ENCODE data around the gene STX18. TPM values are rescaled to one million over a fixed set of nuclear protein-coding genes. Genes with fewer than 3 reads are reported as not detected.

STX18 gene
- total RNA-seq, 2 donors from 2014 or later, result 24.1 to 33.5 TPM

DNA sequence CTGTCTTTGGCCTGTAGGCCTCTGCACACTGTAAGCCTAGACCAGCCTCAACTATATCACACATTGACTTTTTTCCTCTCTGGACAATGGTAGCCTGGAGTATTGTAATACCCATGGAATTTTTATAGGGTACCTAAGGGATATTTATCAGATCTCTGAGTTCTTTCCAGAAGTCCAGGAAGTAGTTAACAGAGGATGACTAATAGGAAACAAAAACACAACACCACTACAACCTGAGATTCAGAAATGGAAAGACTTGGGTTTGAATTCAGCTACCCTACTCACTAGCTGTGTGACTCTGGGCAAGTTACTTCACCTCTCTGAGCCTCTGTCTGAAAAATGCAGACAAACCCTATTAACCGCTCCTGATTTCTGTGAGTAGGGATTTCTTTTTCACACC, 7.7 kb upstream of the STX18 start:
- Histone ChIP-seq H3K9me3 (no peaks in the 10 kb centered on the region), H3K27ac (no peak overlapping the region), H3K36me3 (no peaks in the 10 kb centered on the region), H3K4me3 (no peak overlapping the region), H3K4me1 (replicated peaks) (no peaks in the 10 kb centered on the region), H3K27me3 (replicated peaks; ENCODE audit: insufficient read depth) (no peaks in the 10 kb centered on the region)
- no peak for DNase-seq (ENCODE audit: low spot score)
- TF ChIP-seq, protein P1, sequence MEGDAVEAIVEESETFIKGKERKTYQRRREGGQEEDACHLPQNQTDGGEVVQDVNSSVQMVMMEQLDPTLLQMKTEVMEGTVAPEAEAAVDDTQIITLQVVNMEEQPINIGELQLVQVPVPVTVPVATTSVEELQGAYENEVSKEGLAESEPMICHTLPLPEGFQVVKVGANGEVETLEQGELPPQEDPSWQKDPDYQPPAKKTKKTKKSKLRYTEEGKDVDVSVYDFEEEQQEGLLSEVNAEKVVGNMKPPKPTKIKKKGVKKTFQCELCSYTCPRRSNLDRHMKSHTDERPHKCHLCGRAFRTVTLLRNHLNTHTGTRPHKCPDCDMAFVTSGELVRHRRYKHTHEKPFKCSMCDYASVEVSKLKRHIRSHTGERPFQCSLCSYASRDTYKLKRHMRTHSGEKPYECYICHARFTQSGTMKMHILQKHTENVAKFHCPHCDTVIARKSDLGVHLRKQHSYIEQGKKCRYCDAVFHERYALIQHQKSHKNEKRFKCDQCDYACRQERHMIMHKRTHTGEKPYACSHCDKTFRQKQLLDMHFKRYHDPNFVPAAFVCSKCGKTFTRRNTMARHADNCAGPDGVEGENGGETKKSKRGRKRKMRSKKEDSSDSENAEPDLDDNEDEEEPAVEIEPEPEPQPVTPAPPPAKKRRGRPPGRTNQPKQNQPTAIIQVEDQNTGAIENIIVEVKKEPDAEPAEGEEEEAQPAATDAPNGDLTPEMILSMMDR (IDR thresholded peaks at IDR 0.05), result no peak
- TF ChIP-seq POLR2A (IDR thresholded peaks at IDR 0.05) (no peak), POLR2AphosphoS5 (IDR thresholded peaks at IDR 0.05) (no peak)
- intact Hi-C loops (cut with DNase I), result no loop called here
- 96% methylated on average over 1 of the region's 1 CpG for WGBS

DNA sequence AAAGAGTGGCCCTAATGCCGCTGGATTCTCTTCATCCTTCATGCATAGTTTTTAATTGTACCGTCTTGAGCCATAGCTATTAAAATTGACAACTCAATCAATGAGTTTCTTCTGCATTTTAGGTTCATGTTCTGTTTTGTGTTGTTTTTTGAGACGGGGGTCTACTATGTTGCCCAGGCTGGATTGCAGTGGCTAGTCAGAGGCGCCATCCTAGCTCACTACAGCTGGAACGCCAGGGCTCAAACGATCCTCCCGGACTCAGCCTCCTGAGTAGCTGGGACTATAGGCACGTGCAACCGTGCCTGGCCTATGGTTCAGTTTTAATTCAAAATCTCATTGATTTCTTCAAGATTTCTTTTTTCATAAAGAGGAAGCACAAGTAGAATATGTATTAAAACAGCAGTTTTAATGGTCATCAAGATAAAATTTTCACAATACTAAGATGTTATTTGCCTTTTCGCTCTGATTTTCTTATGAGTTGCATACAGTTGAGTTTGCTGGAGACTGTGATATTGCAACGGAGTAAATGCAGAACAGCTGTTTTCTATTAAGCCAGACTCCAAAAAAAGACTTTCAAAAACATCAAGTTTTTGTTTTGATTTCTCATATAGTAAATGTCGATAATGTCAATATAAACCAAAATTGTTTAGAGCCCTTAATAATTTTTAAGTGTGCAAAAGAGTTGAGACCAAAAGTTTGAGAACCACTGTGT, 1.1 kb upstream of the STX18 start:
- TF ChIP-seq POLR2A (IDR thresholded peaks at IDR 0.05) (no peak), POLR2AphosphoS5 (IDR thresholded peaks at IDR 0.05) (no peak)
- TF ChIP-seq, protein P1 (IDR thresholded peaks at IDR 0.05), result no peak
- WGBS, result 13% methylated on average over 12 of the region's 12 CpGs
- no peak overlapping the region for H3K27ac ChIP-seq

DNA sequence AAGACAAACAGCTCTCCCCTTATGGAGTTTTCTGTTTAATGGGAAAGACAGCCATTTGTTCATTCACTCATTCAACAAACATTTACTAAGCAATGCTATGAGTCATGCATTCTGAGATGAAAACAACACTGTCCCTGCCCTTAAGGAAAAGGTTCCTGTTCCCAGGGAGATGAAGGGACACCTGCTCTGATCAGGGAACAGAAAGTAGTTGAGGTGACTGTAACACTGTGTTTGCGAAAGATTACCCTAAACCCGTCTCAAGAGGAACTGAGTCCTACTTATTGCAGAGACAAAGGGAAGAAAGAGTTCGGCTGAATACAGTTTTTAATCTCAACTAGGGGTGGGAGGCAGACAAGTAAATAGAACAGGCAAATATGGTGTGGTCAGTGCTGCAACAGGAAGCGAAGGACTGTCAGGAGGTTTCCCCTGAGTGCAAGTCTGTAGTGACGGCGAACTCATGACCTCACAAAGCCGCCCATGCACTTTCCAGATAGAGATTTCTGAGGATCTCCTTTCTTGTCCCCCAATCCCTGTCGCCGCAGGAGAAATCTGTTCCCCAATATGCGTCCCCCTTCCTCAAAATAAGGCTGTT, 712 bp downstream of the STX18 start:
- Histone ChIP-seq H3K4me1 (replicated peaks) (no peaks in the 10 kb centered on the region), H3K4me3 (peak overlapping the region; percentile 87 to 90), H3K27me3 (replicated peaks; ENCODE audit: insufficient read depth) (no peaks in the 10 kb centered on the region), H3K36me3 (no peaks in the 10 kb centered on the region), H3K9me3 (no peaks in the 10 kb centered on the region), H3K27ac (peak overlapping the region; percentile 73 to 77)
- no peak for DNase-seq (ENCODE audit: low spot score)
- intact Hi-C loops (cut with DNase I), result no loop called here
- TF ChIP-seq POLR2AphosphoS5 (IDR thresholded peaks at IDR 0.05), result no peak
- TF ChIP-seq, protein P1 (IDR thresholded peaks at IDR 0.05), result no peak
- no peak for TF ChIP-seq POLR2A (IDR thresholded peaks at IDR 0.05)
- 4% methylated on average over 10 of the region's 10 CpGs for WGBS

More for the DNA sequence above, 1.1 kb upstream of the STX18 start:
- intact Hi-C loops (cut with DNase I), result no loop called here
- peak overlapping the region; percentile 87 to 90 for H3K4me3 ChIP-seq
- H3K9me3 ChIP-seq, result no peaks in the 10 kb centered on the region
- H3K4me1 ChIP-seq (replicated peaks), result no peaks in the 10 kb centered on the region
- DNase-seq (ENCODE audit: low spot score), result no peak
- H3K36me3 ChIP-seq, result no peaks in the 10 kb centered on the region
- no peaks in the 10 kb centered on the region for H3K27me3 ChIP-seq (replicated peaks; ENCODE audit: insufficient read depth)

DNA sequence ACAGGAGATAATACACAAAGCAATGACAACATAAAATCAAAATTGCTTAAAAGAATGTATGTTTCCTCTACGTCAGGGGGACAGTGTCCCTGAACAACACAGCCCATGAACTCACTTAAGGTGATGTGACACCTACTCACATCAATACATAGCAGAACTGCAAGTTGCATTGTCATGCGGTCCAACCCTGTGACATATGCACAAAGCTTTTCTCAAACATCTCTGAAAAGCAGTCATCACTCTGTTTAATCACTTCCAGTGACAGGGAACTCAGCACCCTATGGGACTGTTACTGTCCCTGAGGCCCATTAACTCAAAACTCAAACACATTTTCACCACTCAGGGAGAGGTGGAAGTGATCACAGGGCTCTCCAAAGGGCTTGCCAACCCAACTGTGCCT, 2.4 kb downstream of the STX18 start:
- Histone ChIP-seq H3K4me1 (replicated peaks) (no peaks in the 10 kb centered on the region), H3K27ac (no peak overlapping the region), H3K36me3 (no peaks in the 10 kb centered on the region), H3K9me3 (no peaks in the 10 kb centered on the region), H3K27me3 (replicated peaks; ENCODE audit: insufficient read depth) (no peaks in the 10 kb centered on the region), H3K4me3 (no peak overlapping the region)
- intact Hi-C loops (cut with DNase I), result no loop called here
- TF ChIP-seq, protein P1 (IDR thresholded peaks at IDR 0.05), result no peak
- no peak for TF ChIP-seq POLR2AphosphoS5 (IDR thresholded peaks at IDR 0.05)
- TF ChIP-seq POLR2A (IDR thresholded peaks at IDR 0.05), result no peak
- DNase-seq (ENCODE audit: low spot score), result no peak
- WGBS, result 59% methylated on average over 2 of the region's 2 CpGs

DNA sequence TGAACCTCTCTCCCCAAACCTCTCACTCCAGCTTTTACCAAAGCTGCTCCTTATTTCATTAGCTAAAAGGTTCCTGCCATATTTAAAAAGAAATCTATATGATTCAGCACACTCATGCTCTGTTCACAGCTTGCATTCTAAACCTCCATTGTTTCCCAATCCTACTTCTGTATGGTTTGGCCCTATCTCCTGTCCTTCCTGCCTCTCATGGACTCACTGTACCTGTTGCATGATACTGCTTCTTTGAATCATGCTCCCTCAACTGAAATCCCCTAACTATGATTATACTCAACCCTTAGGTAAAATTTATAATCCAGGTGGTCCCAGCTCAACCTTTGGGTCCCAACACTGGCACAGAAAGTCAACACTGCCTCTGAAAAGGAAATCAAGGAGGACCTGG, 6.3 kb downstream of the STX18 start:
- H3K27me3 ChIP-seq (replicated peaks; ENCODE audit: insufficient read depth), result no peaks in the 10 kb centered on the region
- H3K4me1 ChIP-seq (replicated peaks), result no peaks in the 10 kb centered on the region
- H3K9me3 ChIP-seq, result no peaks in the 10 kb centered on the region
- no peak overlapping the region for H3K27ac ChIP-seq
- no peaks in the 10 kb centered on the region for H3K36me3 ChIP-seq
- TF ChIP-seq POLR2AphosphoS5 (IDR thresholded peaks at IDR 0.05) (no peak), POLR2A (IDR thresholded peaks at IDR 0.05) (no peak)
- no peak overlapping the region for H3K4me3 ChIP-seq
- no peak for DNase-seq (ENCODE audit: low spot score)
- intact Hi-C loops (cut with DNase I), result no loop called here

All from prostate gland (tissue), 2 donors.